Fibroblast of skin of left biceps (primary cell): Measurements from ENCODE around the gene NUPR1.
"Not testable (repeated sequence)": the region's sequence is repeated elsewhere in the genome, so short reads cannot be mapped to it uniquely, and the experiment has no call there.

ENCODE experiments used
- DNase-seq, 2 experiments: peaks; one replicate each; pipeline ENCODE4 v3.0.0-alpha.2; 2013; ENCODE audit warnings: low read depth in 2 of 2

Gene NUPR1

GRCh38 chr16:28554634-28555423 is 16.1 kb upstream of the NUPR1 start:
- no peak for DNase-seq

- DNase-seq = peak; percentile 82 to 84
Measured at GRCh38 chr16:28553776-28554633, 15.2 kb upstream of the NUPR1 start, which contains the start of gene SGF29. TSS of gene SGF29 (plus strand) at chr16:28553920. CDS start at chr16:28581070, 27,150 bp downstream.

- no peak for DNase-seq
Measured at GRCh38 chr16:28549301-28549899, 10.6 kb upstream of the NUPR1 start.

- no peak for DNase-seq
Measured at GRCh38 chr16:28548306-28548802, 9.6 kb upstream of the NUPR1 start.

- no peak for DNase-seq
Measured at GRCh38 chr16:28546626-28547025, 7.9 kb upstream of the NUPR1 start.

GRCh38 chr16:28545964-28546363 is 7.2 kb upstream of the NUPR1 start:
- not testable (repeated sequence) for DNase-seq

GRCh38 chr16:28544998-28545397 is 6.2 kb upstream of the NUPR1 start:
- DNase-seq = no peak

GRCh38 chr16:28543072-28543471 is 4.3 kb upstream of the NUPR1 start:
- no peak for DNase-seq

- no peak for DNase-seq
Measured at GRCh38 chr16:28542646-28543045, 3.9 kb upstream of the NUPR1 start.

- DNase-seq = no peak
Measured at GRCh38 chr16:28540346-28540745, 1.6 kb upstream of the NUPR1 start.

GRCh38 chr16:28537964-28538732 is 626 bp downstream of the NUPR1 start:
- DNase-seq = no peak

GRCh38 chr16:28537076-28537475 is 1.7 kb downstream of the NUPR1 start:
- no peak for DNase-seq

GRCh38 chr16:28534542-28535373 is 4.0 kb downstream of the NUPR1 start:
- DNase-seq = peak in 1 of 2 experiments; percentile 9

- DNase-seq = no peak
Measured at GRCh38 chr16:28532940-28533647, 5.7 kb downstream of the NUPR1 start.

- DNase-seq = no peak
Measured at GRCh38 chr16:28531777-28532744, 6.7 kb downstream of the NUPR1 start.

- no peak for DNase-seq
Measured at GRCh38 chr16:28529124-28529523, 9.7 kb downstream of the NUPR1 start.

GRCh38 chr16:28528463-28528867 is 10.3 kb downstream of the NUPR1 start:
- DNase-seq = no peak

GRCh38 chr16:28527985-28528384 is 10.8 kb downstream of the NUPR1 start:
- no peak for DNase-seq
